H9 (cell line): ENCODE data around the gene KDM3A. TPM values are rescaled to one million over a fixed set of nuclear protein-coding genes. Genes with fewer than 3 reads are reported as not detected.

Source experiments
- DNase-seq: peaks from one replicate; pipeline ENCODE4 v3.0.0-alpha.2; 2017
- H2AFZ ChIP-seq: one replicate; pipeline ENCODE4 v1.6.1; 2013; ENCODE audit warnings: mild to moderate bottlenecking, low read length, control low read depth, moderate library complexity
- H2AK5ac ChIP-seq: 2 replicates; pipeline ENCODE4 v1.6.1; 2013; ENCODE audit warnings: low read length, control low read depth, mixed read lengths; ENCODE audit not compliant: insufficient read length
- H2BK120ac ChIP-seq: one replicate; pipeline ENCODE4 v1.6.1; 2013; ENCODE audit warnings: low read depth, mild to moderate bottlenecking, low read length, control low read depth, inconsistent platforms; ENCODE audit not compliant: poor library complexity, severe bottlenecking
- H2BK12ac ChIP-seq: 2 replicates; pipeline ENCODE4 v1.6.1; 2013; ENCODE audit warnings: low read length, control low read depth, mixed read lengths, low read depth; ENCODE audit not compliant: insufficient read length
- H2BK15ac ChIP-seq: 2 replicates; pipeline ENCODE4 v1.6.1; 2013; ENCODE audit warnings: low read depth, low read length, control low read depth
- H2BK20ac ChIP-seq: one replicate; pipeline ENCODE4 v1.6.1; 2013; ENCODE audit warnings: low read depth, mild to moderate bottlenecking, low read length, control low read depth, inconsistent platforms; ENCODE audit not compliant: poor library complexity, severe bottlenecking
- H2BK5ac ChIP-seq: 2 replicates; pipeline ENCODE4 v1.6.1; 2013; ENCODE audit warnings: low read length, control low read depth, mixed read lengths; ENCODE audit not compliant: insufficient read length
- H3K14ac ChIP-seq: 2 replicates; pipeline ENCODE4 v1.6.1; 2013; ENCODE audit warnings: low read length, control low read depth; ENCODE audit not compliant: insufficient read depth
- H3K18ac ChIP-seq: 2 replicates; pipeline ENCODE4 v1.6.1; 2013; ENCODE audit warnings: low read depth, mild to moderate bottlenecking, mixed read lengths, low read length, control low read depth; ENCODE audit not compliant: insufficient read length
- H3K23ac ChIP-seq: 2 replicates; pipeline ENCODE4 v1.6.1; 2013; ENCODE audit warnings: low read length, control low read depth, mixed read lengths, low read depth; ENCODE audit not compliant: insufficient read length
- H3K23me2 ChIP-seq: 2 replicates; pipeline ENCODE4 v1.6.1; 2013; ENCODE audit warnings: low read depth, mild to moderate bottlenecking, mixed read lengths, low read length, control low read depth; ENCODE audit not compliant: insufficient read length, poor library complexity, severe bottlenecking
- H3K27ac ChIP-seq: 2 replicates; pipeline ENCODE4 v1.5.1; 2013; ENCODE audit warnings: low read length, control low read depth, mixed read lengths, low read depth; ENCODE audit not compliant: insufficient read length
- H3K27me3 ChIP-seq: 2 replicates; pipeline ENCODE4 v1.6.1; 2013; ENCODE audit warnings: low read length, control low read depth, inconsistent platforms; ENCODE audit not compliant: insufficient read depth
- H3K4ac ChIP-seq: 2 replicates; pipeline ENCODE4 v1.6.1; 2013; ENCODE audit warnings: low read depth, mild to moderate bottlenecking, control low read depth, inconsistent platforms, low read length, moderate library complexity
- H3K4me1 ChIP-seq: 2 replicates; pipeline ENCODE4 v1.6.1; 2013; ENCODE audit warnings: low read length, control low read depth, inconsistent platforms; ENCODE audit not compliant: insufficient read depth
- H3K4me2 ChIP-seq: 2 replicates; pipeline ENCODE4 v1.6.1; 2013; ENCODE audit warnings: low read length, control low read depth, mixed read lengths; ENCODE audit not compliant: insufficient read length, insufficient read depth
- H3K56ac ChIP-seq: 2 replicates; pipeline ENCODE4 v1.6.1; 2013; ENCODE audit warnings: low read depth, mild to moderate bottlenecking, mixed read lengths, low read length, control low read depth; ENCODE audit not compliant: insufficient read length
- H3K79me1 ChIP-seq: 2 replicates; pipeline ENCODE4 v1.6.1; 2013; ENCODE audit warnings: low read depth, mild to moderate bottlenecking, moderate library complexity, low read length, control low read depth, inconsistent platforms; ENCODE audit not compliant: insufficient read depth, poor library complexity, severe bottlenecking
- H3K79me2 ChIP-seq: 2 replicates; pipeline ENCODE4 v1.6.1; 2013; ENCODE audit warnings: low read length, control low read depth, inconsistent platforms; ENCODE audit not compliant: insufficient read depth
- H3K9ac ChIP-seq: 2 replicates; pipeline ENCODE4 v1.6.1; 2013; ENCODE audit warnings: low read length, control low read depth, mixed read lengths; ENCODE audit not compliant: insufficient read length; ENCODE audit errors: extremely low read depth
- H3K9me3 ChIP-seq: one replicate; pipeline ENCODE4 v1.6.1; 2013; ENCODE audit warnings: low read depth, low read length, inconsistent platforms; ENCODE audit not compliant: control insufficient read depth
- H3T11ph ChIP-seq: one replicate; pipeline ENCODE4 v1.6.1; 2013; ENCODE audit warnings: mild to moderate bottlenecking, low read length, control low read depth, inconsistent platforms
- H4K20me1 ChIP-seq: one replicate; pipeline ENCODE4 v1.6.1; 2013; ENCODE audit not compliant: control insufficient read depth, insufficient read length, insufficient read depth
- H4K5ac ChIP-seq: 2 replicates; pipeline ENCODE4 v1.6.1; 2013; ENCODE audit warnings: low read depth, mild to moderate bottlenecking, mixed read lengths, low read length, control low read depth; ENCODE audit not compliant: insufficient read length
- H4K8ac ChIP-seq: replicated peaks from 2 replicates; pipeline ENCODE4 v1.6.1; 2013; ENCODE audit warnings: low read length, control low read depth, mixed read lengths, low read depth; ENCODE audit not compliant: insufficient read length
- H4K91ac ChIP-seq: 2 replicates; pipeline ENCODE4 v1.6.1; 2013; ENCODE audit warnings: low read depth, mild to moderate bottlenecking, moderate library complexity, mixed read lengths, low read length, control low read depth; ENCODE audit not compliant: insufficient read length
- H3K27ac Mint-ChIP-seq, 3 experiments: 2 replicates in 2 of 3; 3 replicates in 1 of 3; pipeline ENCODE4 v1.8.0; 2020 to 2021; ENCODE audit warnings: mixed read lengths in 3 of 3, mild to moderate bottlenecking in 1 of 3, moderate library complexity in 1 of 3
- H3K27me3 Mint-ChIP-seq: 2 replicates; pipeline ENCODE4 v1.8.0; 2021; ENCODE audit warnings: low read depth, mild to moderate bottlenecking, moderate library complexity, mixed read lengths
- H3K36me3 Mint-ChIP-seq, 3 experiments: 2 replicates in 2 of 3; 3 replicates in 1 of 3; pipeline ENCODE4 v1.8.0; 2020 to 2021; ENCODE audit warnings: low read depth in 3 of 3, mixed read lengths in 3 of 3; ENCODE audit not compliant: insufficient read depth in 1 of 3
- H3K4me1 Mint-ChIP-seq, 2 experiments: 2 replicates each; pipeline ENCODE4 v1.8.0; 2020; ENCODE audit warnings: mixed read lengths in 2 of 2
- H3K4me3 Mint-ChIP-seq, 2 experiments: 2 replicates in 1 of 2; 3 replicates in 1 of 2; pipeline ENCODE4 v1.8.0; 2020 to 2021; ENCODE audit warnings: mild to moderate bottlenecking in 2 of 2, mixed read lengths in 2 of 2, moderate library complexity in 1 of 2
- H3K9me3 Mint-ChIP-seq, 2 experiments: 2 replicates in 1 of 2; 3 replicates in 1 of 2; pipeline ENCODE4 v1.8.0; 2020; ENCODE audit warnings: mild to moderate bottlenecking in 2 of 2, mixed read lengths in 2 of 2, moderate library complexity in 1 of 2
- CTCF ChIP-seq: fragments of 200-600 bp; sonication (generic); conservative IDR thresholded peaks from 3 replicates; pipeline ENCODE4 v1.8.0; 2021; ENCODE audit warnings: antibody characterized with exemption, mild to moderate bottlenecking
- WGBS: extraction: QIAGEN DNeasy Blood & Tissue Kit; methylation state at CpG from one replicate; pipeline ENCODE4 v1.1.7; 2013; ENCODE audit warnings: missing lambda C conversion rate, low lambda C conversion rate, mixed read lengths; ENCODE audit not compliant: insufficient read length; ENCODE audit errors: extremely low coverage; 5-methylcytosine and 5-hydroxymethylcytosine counted together
- total RNA-seq: library from RNA; stranded (reverse); gene quantifications from 2 replicates; pipeline ENCODE4 v1.2.1, GENCODE V29; 2021

Gene KDM3A
- total RNA-seq, 1 experiment from 2014 or later = 28.1 TPM

DNA sequence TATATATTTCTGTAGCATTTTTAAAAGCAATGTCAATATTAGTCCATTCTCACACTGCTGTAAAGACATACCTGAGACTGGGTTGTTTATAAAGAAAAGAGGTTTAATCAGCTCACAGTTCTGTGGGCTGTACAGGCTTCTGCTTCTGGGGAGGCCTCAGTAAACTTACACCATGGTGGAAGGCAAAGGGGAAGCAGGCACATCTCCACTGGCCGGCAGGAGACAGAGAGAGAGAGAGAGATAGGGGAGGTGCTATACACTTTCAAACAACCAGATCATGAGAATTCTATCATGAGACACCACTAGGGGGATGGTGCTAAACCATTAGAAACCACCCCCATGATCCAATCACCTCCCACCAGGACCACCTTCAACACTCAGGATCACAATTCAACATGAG, 79.0 kb downstream of the KDM3A start:
- H2BK120ac ChIP-seq = no peak overlapping the region
- no peak overlapping the region for H2BK12ac ChIP-seq
- H3K27me3 Mint-ChIP-seq = no peaks in the 10 kb centered on the region
- no peak overlapping the region for H3K18ac ChIP-seq
- H3K27me3 ChIP-seq = no peaks in the 10 kb centered on the region
- no peaks in the 10 kb centered on the region for H4K20me1 ChIP-seq
- peak; percentile 38; the same call in 2 of the 3 replicates for TF ChIP-seq CTCF
- no peak overlapping the region for H4K8ac ChIP-seq
- no peaks in the 10 kb centered on the region for H3K79me2 ChIP-seq
- H3K4me3 Mint-ChIP-seq = no peak overlapping the region
- no CpG with 5 or more reads among the region's 1 CpG for WGBS
- H2BK15ac ChIP-seq = no peak overlapping the region
- no peak overlapping the region for H3T11ph ChIP-seq
- no peak overlapping the region for H4K91ac ChIP-seq
- H3K56ac ChIP-seq = no peak overlapping the region
- no peaks in the 10 kb centered on the region for H3K4me1 Mint-ChIP-seq
- H3K23me2 ChIP-seq = no peaks in the 10 kb centered on the region
- H3K14ac ChIP-seq = no peak overlapping the region
- no peak overlapping the region for H2AFZ ChIP-seq
- H3K23ac ChIP-seq = no peak overlapping the region
- no peak overlapping the region for H2BK5ac ChIP-seq
- no peak overlapping the region for H3K4ac ChIP-seq
- no peak overlapping the region for H3K4me2 ChIP-seq
- H3K9me3 ChIP-seq = no peaks in the 10 kb centered on the region
- H3K9me3 Mint-ChIP-seq = peaks cover 0 to 9% of the 10 kb centered on the region in 2 experiments; a peak in 4 of 5 replicates
- no peak overlapping the region for H3K27ac ChIP-seq
- no peaks in the 10 kb centered on the region for H3K79me1 ChIP-seq
- H3K9ac ChIP-seq = no peak overlapping the region
- no peak overlapping the region for H2AK5ac ChIP-seq
- no peak for DNase-seq
- no peak overlapping the region for H3K27ac Mint-ChIP-seq
- no peak overlapping the region for H2BK20ac ChIP-seq
- peaks cover 3 to 7% (median 5%) of the 10 kb centered on the region in 3 experiments; a peak in 6 of 7 replicates for H3K36me3 Mint-ChIP-seq
- H4K5ac ChIP-seq = no peak overlapping the region
- no peaks in the 10 kb centered on the region for H3K4me1 ChIP-seq
